NCI-H2171 treated with DMSO at 0.1 percent for 48 hours (cell line): ENCODE data around the gene DNAJB2.
"Not testable (repeated sequence)": the region's sequence is repeated elsewhere in the genome, so short reads cannot be mapped to it uniquely, and the experiment has no call there.

ENCODE experiments used
- DNase-seq: peaks from one replicate; lab custom pipeline; 2025; lab: John Stamatoyannopoulos, UW

Gene DNAJB2

DNA sequence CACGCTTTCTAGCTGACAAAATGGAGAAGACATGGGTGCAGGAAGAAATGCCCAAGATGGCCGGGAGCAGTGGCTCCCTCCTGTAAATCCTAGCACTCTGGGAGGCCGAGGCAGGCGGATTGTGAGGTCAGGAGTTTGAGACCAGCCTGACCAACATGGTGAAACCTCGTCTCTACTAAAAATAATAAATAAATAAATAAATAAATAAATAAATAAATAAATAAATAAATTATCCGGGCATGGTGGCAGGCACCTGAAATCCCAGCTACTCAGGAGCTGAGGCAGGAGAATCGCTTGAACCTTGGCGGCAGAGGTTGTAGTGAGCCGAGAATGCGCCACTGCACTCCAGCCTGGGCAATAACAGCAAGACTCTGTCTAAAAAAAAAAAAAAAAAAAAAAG, 20.2 kb upstream of the DNAJB2 start:
- not testable (repeated sequence) for DNase-seq

DNA sequence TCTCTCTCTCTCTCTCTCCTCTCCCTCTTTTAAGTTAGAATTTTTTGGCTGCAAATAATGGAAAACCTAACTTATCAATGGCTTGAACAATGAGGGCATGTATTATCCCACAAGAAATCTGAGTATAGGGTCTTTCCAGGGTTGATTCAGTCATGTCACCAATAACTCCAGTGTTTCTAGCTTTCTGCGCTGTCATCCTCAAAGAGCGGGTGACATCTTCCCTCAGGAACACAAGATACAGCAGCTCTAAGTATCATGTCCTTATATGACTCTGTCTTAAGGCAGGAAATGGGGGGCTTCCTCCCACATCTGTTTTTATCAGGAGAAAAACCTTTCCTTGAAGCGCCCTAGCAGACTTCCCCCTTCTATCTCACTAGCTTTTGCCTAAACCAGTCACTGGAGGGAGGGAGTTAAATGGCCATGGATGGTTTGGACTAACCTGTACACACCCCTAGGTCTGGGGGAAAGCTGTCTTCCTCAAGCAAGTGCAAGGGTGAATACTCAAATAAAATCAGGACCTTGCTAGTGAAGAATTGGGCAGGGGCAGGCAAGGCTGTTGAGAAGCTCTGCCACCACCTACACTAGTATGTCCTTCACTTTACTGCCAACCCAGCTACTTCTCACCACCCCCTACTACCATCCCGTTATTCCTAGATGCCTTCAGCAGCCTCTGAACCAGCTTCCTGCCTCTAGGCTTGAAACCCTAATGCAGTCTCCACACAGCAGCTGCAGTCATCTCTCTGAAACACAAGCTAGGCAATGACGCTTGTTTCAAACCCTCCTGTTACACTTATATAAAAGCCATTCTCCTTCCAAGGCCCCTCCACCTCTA, 17.9 kb upstream of the DNAJB2 start:
- DNase-seq, result no peak

DNA sequence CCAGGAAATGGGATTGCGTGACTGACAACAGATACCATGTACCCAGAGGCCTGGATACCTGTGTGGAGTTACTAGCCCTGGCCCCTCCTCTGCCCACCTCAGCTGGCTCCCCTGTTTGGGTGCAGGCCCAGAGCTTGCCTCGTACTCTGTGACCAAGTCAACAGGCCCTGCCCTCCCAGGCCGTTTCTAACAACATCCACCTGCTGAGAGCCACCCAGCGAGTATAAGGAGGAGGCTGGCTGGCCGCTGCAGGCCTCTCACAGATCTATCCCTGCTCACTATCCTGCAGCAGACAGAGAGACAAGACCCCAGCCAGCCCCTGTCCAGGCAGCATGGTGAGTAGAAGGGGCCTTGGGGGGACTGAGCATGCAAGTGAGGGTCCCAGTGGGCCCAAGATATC, 12.9 kb upstream of the DNAJB2 start:
- DNase-seq, result no peak

DNA sequence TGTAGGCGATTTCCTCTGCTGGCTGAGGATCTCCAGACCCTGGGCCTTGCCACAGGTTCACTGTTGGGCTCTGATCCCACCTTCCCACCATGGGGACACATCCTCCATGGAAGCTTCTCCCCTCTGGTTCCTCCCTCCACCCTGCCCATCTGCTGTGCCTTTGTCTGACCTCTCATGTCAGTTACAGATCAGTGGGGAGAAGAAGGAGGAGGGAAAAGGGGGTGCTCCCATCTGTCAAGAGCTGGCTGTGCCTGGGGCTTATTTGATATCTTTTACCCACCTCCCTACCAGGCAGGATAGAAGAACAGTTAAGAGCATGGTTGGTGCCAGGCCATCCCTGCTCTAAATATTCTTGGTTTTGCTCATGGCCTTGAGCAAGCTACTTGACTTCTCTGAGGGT, 12.3 kb upstream of the DNAJB2 start:
- peak; percentile 88 for DNase-seq

DNA sequence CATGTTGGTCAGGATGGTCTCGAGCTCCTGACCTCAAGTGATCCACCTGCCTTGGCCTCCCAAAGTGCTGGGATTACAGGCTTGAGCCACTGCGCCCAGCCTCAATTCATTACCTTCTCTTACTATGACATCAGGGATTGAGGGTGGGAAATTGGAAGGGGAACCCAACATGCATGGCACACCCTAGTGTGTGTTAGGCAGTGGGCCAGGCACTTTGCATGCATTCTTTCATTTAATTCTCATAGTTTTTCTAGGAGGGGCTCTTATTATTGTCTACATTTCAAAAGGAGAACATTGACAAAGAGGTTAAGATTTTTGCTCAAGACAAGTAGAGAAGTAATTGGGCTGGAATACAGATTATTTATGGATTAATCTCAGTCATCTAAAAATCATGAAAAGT, 10.9 kb upstream of the DNAJB2 start:
- no peak for DNase-seq

DNA sequence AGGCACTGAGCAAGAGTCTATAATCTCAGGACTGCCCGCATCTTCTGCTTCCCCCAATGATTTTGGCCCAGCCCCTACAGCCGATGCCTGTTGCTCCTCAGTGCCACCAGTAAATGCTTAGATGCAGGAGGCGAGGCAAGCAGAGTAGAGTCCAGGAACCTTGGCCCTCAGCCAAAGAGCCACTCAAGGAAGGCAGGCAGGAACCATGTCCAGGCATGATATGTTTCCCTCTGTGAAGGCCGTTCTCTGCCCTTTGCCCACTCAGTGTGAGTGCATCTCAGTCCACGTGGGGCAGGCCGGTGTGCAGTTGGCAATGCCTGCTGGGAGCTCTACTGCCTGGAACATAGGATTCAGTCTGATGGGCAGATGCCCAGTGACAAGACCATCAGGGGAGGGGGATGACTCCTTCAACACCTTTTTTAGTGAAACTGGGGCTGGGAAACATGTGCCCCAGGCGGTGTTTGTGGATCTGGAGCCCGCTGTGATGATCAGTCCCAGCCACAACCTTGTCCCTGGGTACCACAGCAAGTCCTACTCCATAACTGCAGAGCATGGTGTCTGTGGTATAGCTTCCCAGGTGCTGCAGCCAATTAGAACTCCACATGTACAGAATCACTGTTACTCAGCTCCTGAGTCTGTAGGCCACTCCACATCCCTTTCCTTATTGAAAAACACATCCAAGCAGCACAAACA, 9.7 kb upstream of the DNAJB2 start:
- DNase-seq, result peak; percentile 26

DNA sequence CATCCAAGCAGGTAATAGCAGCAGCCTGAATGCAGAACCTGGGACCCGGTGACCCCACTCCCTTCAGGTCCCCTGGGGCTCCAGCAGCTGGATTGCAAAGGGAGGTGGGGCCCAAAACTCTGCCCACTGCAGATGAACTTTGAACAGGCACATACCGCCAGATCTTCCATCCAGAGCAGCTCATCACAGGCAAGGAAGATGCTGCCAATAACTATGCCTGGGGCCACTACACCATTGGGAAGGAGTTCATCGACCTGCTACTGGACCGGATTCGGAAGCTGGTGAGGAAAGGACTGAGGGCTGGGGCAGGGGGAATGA, 9.2 kb upstream of the DNAJB2 start:
- no peak for DNase-seq

DNA sequence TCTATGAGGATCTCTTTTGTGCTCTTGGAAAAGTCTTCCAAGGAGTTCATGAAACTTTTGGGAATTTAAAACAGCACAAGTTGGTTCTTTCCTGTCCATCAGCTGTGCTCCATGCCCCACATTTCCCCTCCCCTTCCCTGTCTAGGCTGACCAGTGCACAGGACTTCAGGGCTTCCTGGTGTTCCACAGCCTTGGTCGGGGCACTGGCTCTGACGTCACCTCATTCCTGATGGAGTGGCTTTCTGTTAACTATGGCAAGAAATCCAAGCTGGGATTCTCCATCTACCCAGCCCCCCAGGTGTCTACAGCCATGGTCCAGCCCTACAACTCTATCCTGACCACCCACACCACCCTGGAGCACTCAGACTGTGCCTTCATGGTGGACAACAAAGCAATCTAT, 8.1 kb upstream of the DNAJB2 start:
- no peak for DNase-seq

DNA sequence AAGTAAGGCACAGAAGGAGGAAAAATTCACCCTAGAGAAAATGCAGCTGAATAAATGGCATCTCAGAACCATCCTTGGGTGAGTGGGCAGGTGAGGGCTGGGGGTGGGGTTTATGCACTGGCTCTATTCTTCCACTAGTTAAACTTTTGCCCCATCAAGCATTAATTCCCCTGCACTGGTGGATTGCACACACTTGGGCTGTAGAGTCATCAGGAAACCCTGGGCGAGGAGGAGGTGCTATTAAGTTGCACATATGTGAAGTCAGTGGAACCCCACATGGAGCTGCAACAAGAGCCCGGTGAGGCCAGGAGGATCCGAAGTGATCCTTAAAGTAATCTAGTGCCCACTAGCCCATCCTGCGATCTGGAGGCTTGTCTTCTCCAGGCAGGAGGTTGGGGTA, 6.8 kb upstream of the DNAJB2 start:
- DNase-seq, result no peak

DNA sequence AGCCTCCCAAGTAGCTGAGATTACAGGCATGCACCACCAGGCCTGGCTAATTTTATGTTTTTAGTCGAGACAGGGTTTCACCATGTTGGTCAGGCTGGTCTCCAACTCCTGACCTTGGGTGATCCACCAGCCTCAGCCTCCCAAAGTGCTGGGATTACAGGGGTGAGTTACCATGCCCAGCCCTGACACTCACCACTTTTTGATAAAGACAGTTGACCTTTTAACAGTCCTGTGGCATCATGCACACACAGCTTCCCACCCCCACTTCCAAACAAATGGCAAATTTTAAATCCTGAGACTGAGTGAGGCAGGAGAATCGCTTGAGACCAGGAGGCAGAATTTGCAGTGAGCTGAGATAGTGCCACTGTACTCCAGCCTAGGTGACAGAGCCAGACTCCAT, 6.2 kb upstream of the DNAJB2 start:
- no peak for DNase-seq

DNA sequence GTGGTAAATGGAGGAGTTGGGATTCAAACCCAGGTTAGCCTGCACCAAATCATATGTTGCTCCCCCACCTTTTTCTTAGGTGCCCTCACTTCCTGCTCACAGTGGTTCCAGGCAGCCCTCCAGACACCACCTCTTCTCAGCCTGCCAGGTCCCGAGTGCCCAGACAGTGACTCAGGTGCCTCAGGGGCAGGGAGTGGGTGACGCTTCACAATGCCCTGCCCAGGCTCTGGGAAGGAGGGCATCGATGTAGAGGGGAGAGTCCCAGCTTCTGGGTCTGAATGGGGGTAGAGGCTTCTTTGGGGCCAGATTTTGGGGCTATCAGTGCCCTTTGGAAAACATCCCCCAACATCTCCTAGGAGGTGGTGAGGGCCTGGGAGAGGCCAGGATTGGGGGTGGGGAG, 5.2 kb upstream of the DNAJB2 start:
- no peak for DNase-seq

DNA sequence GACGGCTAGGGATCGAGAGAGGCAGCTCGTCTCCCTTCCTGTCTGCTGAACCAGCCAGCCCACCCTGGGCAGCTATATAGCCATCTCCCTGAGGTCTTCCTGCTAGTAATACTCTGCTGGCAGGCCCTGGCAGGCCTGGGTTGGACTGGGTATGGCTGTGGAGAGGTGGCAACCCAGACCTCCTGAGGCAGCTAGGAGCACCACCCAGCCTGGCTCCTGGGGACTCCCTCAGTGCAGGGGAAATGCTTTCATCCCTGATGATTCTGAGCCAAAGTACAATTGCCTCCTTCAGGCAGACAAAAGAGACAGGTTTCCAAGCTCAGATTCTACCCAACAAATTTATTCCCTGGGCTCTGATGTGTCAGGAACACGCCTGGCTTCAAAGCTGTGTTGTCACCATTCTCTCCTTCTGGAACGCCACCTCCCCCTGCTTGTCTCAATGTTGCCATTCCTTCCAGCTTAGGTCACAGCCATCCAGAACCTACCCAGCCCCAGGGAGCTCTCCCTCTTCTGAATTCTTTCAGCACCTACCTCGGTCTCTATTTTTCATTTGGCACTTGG, 4.7 kb upstream of the DNAJB2 start:
- no peak for DNase-seq

DNA sequence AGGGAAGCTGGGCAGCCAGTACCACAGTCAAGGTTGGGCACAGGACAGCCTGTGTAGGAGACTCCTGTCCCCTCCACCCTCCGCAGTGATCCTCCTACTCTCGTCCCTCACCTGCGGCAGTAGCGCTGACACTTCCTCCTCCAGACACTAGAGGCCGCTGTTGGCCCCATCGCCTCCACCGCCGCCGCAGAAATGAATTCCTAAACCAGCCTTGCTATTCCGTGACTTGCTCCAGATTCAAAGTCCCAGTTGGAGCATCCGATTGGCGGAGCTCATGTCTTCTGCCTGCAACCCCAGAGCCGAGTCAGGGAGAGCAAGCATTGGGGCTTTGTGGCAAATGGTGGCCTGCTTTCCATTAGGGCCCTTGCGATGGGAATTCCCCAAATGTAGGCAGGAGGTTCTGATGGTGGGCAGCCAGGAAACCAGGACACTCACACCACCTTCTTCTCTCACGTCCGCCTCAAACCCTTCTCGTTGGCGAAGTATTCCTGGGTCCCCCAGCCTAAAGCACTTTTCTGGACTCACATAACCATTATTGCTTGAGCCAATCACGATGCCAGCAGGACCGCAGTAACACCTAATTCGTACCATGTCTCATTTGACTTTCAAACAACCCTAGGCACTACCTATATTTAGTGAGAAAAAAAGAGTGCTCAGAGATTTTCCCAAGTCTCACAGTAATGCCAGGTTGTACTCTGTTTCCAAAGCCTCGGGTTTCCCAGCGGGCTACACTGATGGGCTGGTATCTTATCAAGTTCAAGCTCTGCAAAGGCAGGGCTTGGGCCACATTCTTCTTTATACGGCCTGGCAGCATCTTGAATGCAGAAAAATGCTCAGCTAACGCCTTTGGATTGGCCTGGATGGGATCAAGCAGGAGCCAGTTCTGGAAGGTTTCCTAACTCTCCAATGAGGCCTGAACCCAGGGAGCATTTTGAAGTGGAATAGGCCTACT, 1.2 kb upstream of the DNAJB2 start:
- DNase-seq, result peak; percentile 84

DNA sequence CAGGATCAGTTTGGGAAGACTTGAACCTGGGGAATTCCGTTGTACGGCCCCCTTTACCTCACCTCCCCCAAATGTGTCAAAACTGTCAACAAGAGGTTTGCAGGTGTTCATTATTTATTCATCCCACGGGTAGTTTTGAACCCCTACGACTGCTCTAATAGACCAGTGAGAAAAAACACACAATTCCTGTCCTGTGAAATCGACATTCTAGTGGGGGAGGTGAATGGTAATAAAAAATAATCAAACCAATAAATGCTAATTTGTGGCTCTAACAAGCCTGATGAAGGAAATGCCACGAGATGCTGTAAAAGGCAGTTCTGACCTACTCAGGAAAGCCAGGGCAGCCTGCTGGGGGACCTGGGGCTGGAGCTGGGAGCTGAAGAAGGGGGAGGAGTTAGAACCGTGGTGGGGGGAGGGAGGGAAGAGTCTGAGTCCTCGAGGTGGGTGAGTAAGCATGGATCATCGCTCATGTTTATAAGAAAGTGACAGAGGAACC, 463 bp upstream of the DNAJB2 start:
- no peak for DNase-seq

DNA sequence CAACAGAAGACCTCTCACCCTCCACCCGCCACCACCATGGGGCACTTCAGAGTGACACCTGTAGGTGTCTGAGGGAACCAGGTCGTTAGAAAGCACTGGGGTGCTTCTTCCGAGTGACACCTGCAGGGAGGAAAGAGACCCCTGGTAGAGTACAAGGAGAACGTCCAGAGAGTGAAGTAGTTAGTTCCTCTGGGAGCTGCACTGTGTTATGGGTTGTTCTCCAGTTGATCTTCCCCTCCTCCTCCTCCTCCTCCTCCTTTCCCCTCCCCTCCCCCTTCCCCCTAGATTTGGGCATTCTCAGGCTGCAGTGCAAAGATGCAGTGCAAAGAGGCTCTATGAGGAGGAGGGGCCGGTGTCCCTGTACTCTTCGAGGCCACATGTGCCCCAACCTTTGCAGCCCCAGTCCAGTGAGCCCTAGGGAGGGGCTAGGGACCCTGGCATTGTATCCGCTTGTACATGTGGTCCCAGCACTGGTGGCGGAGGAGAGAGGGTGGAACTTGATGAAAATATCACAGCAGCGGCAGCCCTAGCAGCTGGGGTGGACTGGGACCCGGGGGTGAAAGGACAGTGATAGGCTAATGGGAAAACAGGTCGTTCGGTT, 850 bp downstream of the DNAJB2 start:
- DNase-seq, result no peak

DNA sequence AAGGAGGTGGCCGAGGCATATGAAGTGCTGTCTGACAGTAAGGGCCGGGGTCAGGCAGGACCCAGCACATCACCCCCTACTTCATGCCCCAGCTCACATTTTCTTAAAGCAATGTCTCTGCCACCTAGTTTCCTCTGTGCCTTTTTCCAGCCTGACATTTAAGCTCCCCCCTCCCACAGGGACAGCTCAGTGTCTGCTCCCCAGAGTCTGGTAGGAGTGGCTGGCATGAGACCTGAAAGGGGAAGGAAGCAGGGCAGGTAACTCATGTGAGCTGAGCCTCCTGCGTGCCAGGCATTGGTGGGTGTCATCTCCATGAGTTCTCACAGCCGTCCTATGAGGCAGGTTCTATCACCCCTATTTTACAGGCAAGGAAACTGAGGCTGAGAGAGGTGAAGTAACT, 1.5 kb downstream of the DNAJB2 start:
- peak; percentile 18 for DNase-seq

DNA sequence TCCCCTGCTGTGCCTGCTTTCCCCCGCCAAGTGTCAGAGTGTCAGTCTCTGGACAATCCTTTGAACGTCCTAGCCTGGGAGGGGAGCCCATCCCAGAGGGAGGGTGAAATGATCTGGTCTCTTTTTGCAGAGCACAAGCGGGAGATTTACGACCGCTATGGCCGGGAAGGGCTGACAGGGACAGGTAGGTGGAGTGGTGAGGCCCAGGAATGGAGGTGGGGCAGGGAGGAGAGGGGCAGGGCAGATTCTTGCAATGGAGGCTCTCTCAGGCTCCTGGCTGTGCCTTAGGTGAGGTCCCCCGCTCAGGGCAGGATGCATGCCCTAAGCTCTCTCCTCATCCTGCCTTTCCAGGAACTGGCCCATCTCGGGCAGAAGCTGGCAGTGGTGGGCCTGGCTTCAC, 2.4 kb downstream of the DNAJB2 start:
- no peak for DNase-seq

DNA sequence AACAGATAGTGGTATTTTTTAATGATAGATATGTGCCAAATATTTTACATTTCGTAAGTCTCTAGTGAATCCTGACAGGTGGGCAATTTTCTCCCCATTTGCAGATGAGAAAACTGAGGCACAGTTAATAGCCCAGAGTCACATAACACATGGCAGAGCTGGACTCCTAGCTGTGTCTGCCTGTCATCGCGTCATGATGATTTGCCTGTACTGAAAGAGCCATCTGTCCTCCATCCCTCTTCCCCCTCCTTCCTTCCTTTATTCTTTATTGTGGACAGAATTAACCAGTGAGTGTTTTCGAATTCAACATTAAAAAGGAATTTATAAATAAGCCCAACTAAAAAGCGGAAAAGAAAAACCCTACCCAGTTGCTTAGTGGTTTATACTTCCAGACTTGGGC, 3.2 kb downstream of the DNAJB2 start:
- DNase-seq, result peak; percentile 51

DNA sequence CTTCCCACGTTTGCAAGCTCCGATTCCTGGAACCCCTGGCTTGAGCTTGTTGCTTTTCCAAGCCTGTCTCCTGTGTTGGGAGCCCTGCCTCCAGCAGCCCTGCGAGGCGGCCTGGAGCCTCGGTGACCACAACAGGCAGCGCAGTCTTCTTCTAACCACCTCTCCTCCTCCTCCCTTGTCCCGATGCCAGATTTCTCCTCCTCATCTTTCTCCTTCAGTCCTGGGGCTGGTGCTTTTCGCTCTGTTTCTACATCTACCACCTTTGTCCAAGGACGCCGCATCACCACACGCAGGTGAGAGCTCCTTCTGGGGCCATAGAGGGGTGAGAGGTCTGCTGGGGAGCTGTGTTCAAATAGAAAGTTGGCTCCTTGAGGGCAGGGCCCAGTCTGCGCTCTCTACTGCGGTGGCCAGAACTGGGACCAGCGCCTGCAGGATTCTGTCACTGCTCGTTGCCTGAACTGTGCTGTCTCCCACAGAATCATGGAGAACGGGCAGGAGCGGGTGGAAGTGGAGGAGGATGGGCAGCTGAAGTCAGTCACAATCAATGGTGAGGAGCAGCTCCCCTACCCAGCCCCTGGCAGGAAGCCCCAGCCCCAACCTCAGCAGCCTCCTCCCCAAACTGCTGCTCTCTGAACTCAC, 3.9 kb downstream of the DNAJB2 start:
- DNase-seq, result no peak

DNA sequence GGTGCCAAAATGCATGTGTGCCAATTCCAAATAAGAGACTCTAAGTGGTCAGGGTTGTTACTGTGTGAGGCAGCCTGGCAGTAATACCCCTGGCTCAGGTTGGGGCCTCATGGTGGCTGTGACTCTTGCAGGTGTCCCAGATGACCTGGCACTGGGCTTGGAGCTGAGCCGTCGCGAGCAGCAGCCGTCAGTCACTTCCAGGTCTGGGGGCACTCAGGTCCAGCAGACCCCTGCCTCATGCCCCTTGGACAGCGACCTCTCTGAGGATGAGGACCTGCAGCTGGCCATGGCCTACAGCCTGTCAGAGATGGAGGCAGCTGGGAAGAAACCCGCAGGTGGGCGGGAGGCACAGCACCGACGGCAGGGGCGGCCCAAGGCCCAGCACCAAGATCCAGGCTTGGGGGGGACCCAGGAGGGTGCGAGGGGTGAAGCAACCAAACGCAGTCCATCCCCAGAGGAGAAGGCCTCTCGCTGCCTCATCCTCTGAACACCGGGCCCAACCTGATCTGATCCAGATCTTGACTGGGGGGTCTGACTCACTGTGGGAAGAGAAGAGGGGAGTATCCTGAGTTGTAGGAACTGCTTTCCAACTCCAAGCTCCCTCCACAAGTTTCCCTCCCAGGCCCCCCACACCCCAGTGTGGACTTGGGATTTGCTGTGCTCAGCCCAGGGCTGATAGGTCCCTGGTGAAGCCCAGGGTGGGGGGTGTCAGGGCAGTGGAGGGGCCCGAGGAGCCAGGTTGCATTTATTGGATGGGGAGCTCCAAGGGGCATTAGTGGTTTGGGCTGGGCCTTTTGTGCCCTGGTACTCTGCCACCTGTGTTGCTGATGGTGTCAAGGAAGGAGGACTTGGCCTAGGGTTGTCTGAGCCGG, 5.6 kb downstream of the DNAJB2 start:
- DNase-seq, result no peak
